Hematopoietic multipotent progenitor cell treated with erythropoietin and hydrocortisone succinate and interleukin-3 and kit ligand, for 15 days (in vitro differentiated cells): ENCODE data around the gene LAMC3.
A peak's percentile ranks its signal among the peaks of the same experiment; 100 is the strongest.

Experiments used
- DNase-seq: peaks from one replicate; pipeline ENCODE4 v3.0.0-alpha.2; 2015; ENCODE audit warnings: low spot score

The LAMC3 gene

DNA sequence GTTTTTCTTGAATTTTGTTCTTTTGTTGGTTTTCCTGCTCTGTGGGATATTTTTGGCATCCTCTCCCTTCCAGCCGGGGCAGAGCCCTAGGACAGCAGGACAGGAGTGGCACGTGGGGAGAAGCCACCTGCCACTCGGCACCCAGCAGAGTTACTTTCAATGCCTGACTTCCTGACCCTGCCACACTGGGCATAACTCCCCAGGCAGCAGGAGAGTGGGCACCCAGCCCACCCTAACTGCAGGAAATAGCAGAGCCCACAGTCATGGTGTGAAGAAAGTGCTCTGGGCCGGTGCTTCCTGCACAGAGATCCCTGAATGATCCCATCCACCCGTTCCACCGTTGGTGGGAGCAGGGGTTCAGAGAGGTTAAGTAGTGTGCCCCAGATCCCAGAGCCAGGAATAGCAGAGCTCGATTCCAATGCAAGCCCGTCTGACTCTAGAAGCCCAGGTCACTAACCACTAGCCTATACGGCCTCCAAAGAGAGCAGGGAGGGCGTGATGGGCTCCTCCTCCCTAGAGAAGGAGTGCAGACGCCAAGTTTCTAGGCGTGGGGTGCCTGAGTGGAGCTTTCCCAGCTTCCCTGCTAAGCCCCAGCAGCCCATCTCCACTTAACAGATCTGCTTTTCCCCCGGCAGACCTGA, 108.3 kb downstream of the LAMC3 start:
- DNase-seq = no peak

- no peak for DNase-seq
Measured at GRCh38 chr9:131117762-131118145, 108.8 kb downstream of the LAMC3 start.

- DNase-seq = no peak
Measured at GRCh38 chr9:131119600-131119999, 110.6 kb downstream of the LAMC3 start.

DNA sequence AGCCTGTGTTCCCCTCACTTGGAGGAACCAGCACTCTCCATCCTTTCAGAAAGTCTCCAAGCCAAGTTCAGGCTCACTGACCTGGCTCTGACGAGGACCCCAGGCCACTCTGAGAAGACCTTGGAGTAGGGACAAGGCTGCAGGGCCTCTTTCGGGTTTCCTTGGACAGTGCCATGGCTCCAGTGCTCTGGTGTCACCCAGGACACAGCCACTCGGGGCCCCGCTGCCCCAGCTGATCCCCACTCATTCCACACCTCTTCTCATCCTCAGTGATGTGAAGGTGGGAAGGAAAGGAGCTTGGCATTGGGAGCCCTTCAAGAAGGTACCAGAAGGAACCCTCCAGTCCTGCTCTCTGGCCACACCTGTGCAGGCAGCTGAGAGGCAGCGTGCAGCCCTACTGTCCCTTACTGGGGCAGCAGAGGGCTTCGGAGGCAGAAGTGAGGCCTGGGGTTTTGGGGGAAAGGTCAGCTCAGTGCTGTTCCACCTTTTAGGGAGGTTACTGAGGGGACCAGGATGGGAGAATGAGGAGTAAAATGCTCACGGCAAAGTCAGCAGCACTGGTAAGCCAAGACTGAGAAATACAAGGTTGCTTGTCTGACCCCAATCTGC, 111.8 kb downstream of the LAMC3 start:
- no peak for DNase-seq

DNA sequence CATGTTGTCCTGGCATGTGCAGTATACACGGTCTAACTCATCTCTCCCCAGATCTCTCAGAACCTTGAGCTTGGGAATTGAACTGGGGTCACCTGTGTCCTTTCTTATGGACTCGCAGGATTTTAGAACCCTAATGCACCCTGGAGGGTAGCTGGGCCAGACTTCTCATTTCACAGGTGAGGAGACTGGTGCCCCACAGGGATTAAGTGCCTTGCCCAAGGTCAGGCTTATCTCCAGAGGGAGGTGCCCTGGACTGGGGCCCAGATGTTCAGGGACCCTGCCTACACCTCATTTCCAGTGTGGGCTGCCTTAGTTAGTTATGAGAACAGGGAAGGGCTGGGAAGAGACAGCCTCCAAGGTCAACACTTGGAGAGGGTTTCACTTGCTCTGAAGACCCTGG, 112.4 kb downstream of the LAMC3 start:
- no peak for DNase-seq

- no peak for DNase-seq
Measured at GRCh38 chr9:131122158-131122557, 113.2 kb downstream of the LAMC3 start.

DNA sequence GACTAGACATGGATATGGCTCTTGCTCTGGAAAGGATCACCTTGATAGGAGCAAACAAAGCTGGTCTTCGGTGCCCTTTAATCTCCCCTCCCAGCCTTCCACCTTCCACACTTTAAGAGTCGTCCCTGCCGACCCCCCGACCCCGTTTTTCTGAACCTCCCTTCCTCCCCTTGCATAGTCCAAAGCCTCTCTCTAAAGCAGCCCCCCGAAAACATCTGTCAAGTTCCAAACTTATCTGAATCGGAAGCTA, 116.0 kb downstream of the LAMC3 start:
- DNase-seq = no peak

GRCh38 chr9:131125288-131126058, 116.5 kb downstream of the LAMC3 start, which contains the start of gene NUP214:
TSS of gene NUP214 (plus strand) at chr9:131125586. CDS start at chr9:131125705, 119 bp downstream.
- peak; percentile 99 for DNase-seq

GRCh38 chr9:131126059-131126426, 117.1 kb downstream of the LAMC3 start:
- no peak for DNase-seq

DNA sequence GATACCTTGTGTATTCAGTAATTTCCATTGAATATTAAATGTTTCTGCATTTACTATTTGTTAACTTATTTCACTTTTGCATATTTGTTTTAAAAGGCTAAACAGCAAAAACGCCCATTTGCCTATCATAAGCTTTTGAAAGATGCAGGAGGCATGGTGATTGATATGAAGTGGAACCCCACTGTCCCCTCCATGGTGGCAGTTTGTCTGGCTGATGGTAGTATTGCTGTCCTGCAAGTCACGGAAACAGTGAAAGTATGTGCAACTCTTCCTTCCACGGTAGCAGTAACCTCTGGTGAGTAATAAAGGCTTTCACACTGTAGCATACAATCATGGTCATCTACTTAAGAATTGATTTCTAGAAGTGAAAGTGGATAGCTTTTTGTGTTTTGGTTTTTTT, 120.2 kb downstream of the LAMC3 start:
- no peak for DNase-seq

DNA sequence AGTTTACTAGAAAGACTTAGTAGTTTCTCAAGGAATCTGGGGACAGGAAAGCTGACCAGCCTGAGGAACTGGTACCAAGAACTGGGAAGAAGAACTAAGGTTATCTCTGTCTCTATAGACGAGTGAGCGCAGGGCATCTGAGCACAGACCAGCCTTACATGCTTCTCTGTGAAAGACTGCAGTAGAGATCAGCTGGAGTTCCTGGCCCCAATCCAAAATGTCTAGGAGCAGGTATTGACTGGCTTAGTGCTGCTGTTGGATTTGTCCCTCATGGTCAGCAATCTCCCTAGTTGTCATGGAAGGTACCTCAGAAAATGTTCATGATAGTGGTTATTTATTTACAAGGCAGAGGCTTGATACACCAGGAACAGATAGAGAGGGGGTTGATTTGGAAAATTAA, 129.7 kb downstream of the LAMC3 start:
- DNase-seq = no peak

- DNase-seq = no peak
Measured at GRCh38 chr9:131140112-131140511, 131.1 kb downstream of the LAMC3 start.

DNA sequence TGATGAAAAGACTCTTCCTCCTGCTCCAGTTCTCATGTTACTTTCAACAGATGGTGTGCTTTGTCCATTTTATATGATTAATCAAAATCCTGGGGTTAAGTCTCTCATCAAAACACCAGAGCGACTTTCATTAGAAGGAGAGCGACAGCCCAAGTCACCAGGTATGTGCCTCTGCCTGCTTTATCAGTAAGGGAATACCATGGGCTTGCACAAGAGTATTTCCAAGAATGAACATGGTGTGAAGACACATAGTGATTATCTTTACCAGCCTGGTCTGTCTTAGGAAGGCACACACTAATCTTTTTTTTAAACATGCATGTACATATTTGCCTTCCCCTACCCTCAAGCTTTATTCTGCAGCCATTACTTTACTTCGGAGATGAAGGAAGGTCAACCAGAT, 131.6 kb downstream of the LAMC3 start:
- DNase-seq = no peak

- no peak for DNase-seq
Measured at GRCh38 chr9:131142160-131142559, 133.2 kb downstream of the LAMC3 start.
